Calu3 (cell line): ENCODE measurements around the gene CXCR5. TPM values are rescaled to one million over a fixed set of nuclear protein-coding genes. Genes with fewer than 3 reads are reported as not detected.
"Not testable (repeated sequence)": the region's sequence is repeated elsewhere in the genome, so short reads cannot be mapped to it uniquely, and the experiment has no call there.

Experiments
- BruUV-seq: library from RNA; stranded (reverse); fragments of 400-500 nt; replicated peaks from 2 replicates; lab custom pipeline; 2021; lab: Mats Ljungman, UMichigan
- CTCF ChIA-PET: fragments of 300-600 bp; sonication (Branson Sonifier 250); formaldehyde crosslinking; loops from one replicate; lab custom pipeline; 2022; ENCODE audit warnings: antibody characterized with exemption; lab: Charles Lee
- DNase-seq: peaks from one replicate; pipeline ENCODE4 v3.0.0; 2022
- H3K27ac Mint-ChIP-seq: one replicate; pipeline ENCODE4 v1.8.0; 2022; ENCODE audit warnings: mixed read lengths; ENCODE audit not compliant: unreplicated experiment
- H3K27me3 Mint-ChIP-seq: one replicate; pipeline ENCODE4 v1.8.0; 2022; ENCODE audit warnings: mixed read lengths; ENCODE audit not compliant: unreplicated experiment
- H3K36me3 Mint-ChIP-seq: one replicate; pipeline ENCODE4 v1.8.0; 2022; ENCODE audit warnings: mild to moderate bottlenecking, moderate library complexity, mixed read lengths; ENCODE audit not compliant: insufficient read depth, unreplicated experiment
- H3K4me1 Mint-ChIP-seq: one replicate; pipeline ENCODE4 v1.8.0; 2022; ENCODE audit warnings: mild to moderate bottlenecking, low read depth, mixed read lengths; ENCODE audit not compliant: unreplicated experiment
- H3K4me3 Mint-ChIP-seq: one replicate; pipeline ENCODE4 v1.8.0; 2022; ENCODE audit warnings: mild to moderate bottlenecking, low read depth, moderate library complexity, mixed read lengths; ENCODE audit not compliant: unreplicated experiment
- H3K9me3 Mint-ChIP-seq: one replicate; pipeline ENCODE4 v1.8.0; 2022; ENCODE audit warnings: low read depth, mixed read lengths; ENCODE audit not compliant: unreplicated experiment
- CTCF ChIP-seq: fragments of 200-600 bp; IDR thresholded peaks from one replicate; pipeline ENCODE4 v1.8.0; 2022; ENCODE audit warnings: antibody characterized with exemption; ENCODE audit not compliant: unreplicated experiment
- intact Hi-C: fragments of 100-400 bp; cut with micrococcal nuclease; formaldehyde crosslinking; loops from one replicate; pipeline ENCODE4 v1.10.0; 2022; ENCODE audit not compliant: unreplicated experiment
- total RNA-seq: library from RNA; stranded (reverse); gene quantifications from 2 replicates; pipeline ENCODE4 v1.2.3, GENCODE V29; 2022

The CXCR5 gene
- total RNA-seq, 1 experiment from 2014 or later = not detected

DNA sequence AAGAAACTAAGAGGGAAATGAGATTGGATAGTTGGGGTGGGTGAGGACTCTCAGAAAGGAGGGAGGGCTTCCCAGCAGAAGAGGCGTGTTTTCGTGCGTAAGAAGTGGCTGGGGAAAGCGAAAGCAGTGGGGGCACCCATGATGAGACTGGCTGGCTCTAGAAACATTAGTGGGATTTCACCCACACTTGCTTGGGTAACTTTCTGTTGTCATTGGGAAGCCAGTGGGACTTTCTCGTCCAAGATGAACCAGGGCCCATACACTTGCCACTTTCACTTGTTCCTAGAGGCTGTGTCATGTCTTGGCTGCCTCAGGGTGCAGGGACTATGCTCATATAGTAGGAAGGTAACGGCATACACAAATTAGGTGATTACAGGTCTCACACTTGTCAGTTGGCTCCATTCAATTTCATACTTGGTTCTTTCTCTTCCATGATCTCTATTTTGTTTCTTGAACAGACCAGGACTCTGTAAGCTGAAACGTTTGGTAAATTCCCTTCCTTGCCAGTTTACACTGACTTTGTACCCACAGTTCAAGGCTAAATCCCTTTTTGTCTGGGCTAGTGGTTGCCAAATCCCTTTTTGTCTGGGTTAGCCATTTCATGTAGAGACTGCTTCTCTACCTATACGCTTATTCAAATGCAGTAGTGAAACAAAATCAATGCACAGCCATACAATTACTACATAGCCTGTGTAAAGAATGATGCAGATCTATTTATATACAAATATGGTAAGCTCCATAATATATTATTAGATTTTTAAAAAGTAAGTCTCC is 42.0 kb upstream of the CXCR5 start:
- Mint-ChIP-seq H3K27me3 (no peaks in the 10 kb centered on the region), H3K27ac (no peak overlapping the region), H3K36me3 (no peaks in the 10 kb centered on the region), H3K9me3 (no peaks in the 10 kb centered on the region), H3K4me3 (no peak overlapping the region), H3K4me1 (peaks cover 19% of the 10 kb centered on the region)
- BruUV-seq = no TSS peak
- DNase-seq = no peak
- CTCF ChIA-PET = no interaction called here
- intact Hi-C loops = no loop called here
- TF ChIP-seq CTCF = no peak

- H3K36me3 Mint-ChIP-seq = no peaks in the 10 kb centered on the region
- H3K4me1 Mint-ChIP-seq = peaks cover 19% of the 10 kb centered on the region
- no peaks in the 10 kb centered on the region for H3K27me3 Mint-ChIP-seq
- DNase-seq = no peak
- BruUV-seq = no TSS peak
- no peak for TF ChIP-seq CTCF
- intact Hi-C loops = no loop called here
- H3K4me3 Mint-ChIP-seq = no peak overlapping the region
- H3K9me3 Mint-ChIP-seq = no peaks in the 10 kb centered on the region
- CTCF ChIA-PET = no interaction called here
- H3K27ac Mint-ChIP-seq = no peak overlapping the region
Measured at GRCh38 chr11:118842369-118842768, 41.3 kb upstream of the CXCR5 start.

DNA sequence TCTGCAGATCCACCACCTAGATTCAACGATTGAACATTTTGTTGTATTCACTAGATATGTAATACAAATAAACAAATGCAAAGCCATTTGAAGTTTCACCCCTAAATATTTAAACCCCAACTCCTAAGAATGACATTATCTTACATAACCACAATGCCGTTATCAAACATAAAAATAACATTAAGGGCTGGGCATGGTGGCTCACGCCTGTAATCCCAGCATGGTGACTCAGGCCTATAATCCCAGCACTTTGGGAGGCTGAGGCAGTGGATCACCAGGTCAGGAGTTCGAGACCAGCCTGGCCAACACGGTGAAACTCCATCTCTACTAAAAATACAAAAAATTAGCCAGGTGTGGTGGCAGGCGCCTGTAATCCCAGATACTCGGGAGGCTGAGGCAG is 40.8 kb upstream of the CXCR5 start:
- BruUV-seq, H3K4me3 Mint-ChIP-seq, H3K36me3 Mint-ChIP-seq, H3K27me3 Mint-ChIP-seq, intact Hi-C loops, CTCF ChIA-PET, DNase-seq, H3K27ac Mint-ChIP-seq, H3K9me3 Mint-ChIP-seq: not testable (repeated sequence)
- H3K4me1 Mint-ChIP-seq = peaks cover 19% of the 10 kb centered on the region

DNA sequence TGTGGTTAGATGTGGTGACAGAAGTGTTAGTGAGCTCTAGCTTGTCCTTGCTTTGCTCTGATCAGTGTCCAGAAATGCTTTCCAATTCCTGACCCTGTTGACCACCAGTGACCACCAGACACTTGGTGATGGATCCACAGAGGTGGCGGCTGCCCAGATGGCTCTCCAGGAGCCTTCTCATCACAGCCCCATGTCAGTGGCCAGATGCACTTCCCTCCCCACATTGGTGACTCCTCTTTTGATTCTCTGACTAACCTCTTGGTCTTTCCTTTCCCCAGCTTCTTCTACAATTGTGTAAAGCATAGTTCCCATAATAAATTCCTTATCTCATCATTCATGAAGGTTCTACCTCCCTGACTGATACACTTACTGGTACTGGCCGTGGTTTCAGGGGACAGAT is 40.1 kb upstream of the CXCR5 start:
- no peaks in the 10 kb centered on the region for H3K9me3 Mint-ChIP-seq
- no TSS peak for BruUV-seq
- H3K4me1 Mint-ChIP-seq = peaks cover 19% of the 10 kb centered on the region
- H3K4me3 Mint-ChIP-seq = no peak overlapping the region
- H3K27me3 Mint-ChIP-seq = no peaks in the 10 kb centered on the region
- CTCF ChIA-PET = no interaction called here
- intact Hi-C loops = no loop called here
- no peaks in the 10 kb centered on the region for H3K36me3 Mint-ChIP-seq
- no peak overlapping the region for H3K27ac Mint-ChIP-seq
- DNase-seq = no peak
- no peak for TF ChIP-seq CTCF

DNA sequence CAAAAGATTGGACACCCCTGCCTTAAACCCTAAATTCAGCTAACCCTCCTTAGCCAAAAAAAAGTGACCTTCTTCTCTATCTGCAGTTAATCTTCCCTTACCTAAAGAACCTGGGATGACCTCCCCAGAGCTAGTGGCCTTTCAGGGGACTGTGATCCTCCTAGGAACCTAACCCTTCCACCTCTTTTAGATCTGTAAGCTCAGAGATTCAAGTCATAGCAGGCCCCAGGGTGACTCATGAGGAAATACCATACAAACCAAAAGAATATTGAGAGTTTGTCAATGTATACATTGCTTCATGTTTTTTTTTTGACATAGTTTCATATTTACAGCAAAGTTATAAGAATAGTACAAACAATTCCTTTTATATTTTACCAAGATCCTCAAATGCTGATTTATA is 38.3 kb upstream of the CXCR5 start:
- Mint-ChIP-seq H3K4me3 (no peak overlapping the region), H3K4me1 (peaks cover 19% of the 10 kb centered on the region), H3K27ac (no peak overlapping the region), H3K27me3 (no peaks in the 10 kb centered on the region), H3K9me3 (no peaks in the 10 kb centered on the region), H3K36me3 (no peaks in the 10 kb centered on the region)
- peak; percentile 2 for DNase-seq
- intact Hi-C loops = no loop called here
- BruUV-seq = no TSS peak
- no peak for TF ChIP-seq CTCF
- CTCF ChIA-PET = interaction anchor here (0.5 kb wide), 1 partner anchor 361 kb away, joined by 3 read pairs; the partner anchor contains the start of gene CBL
